ENCODE data around the gene PPP1R2B.

DNA sequence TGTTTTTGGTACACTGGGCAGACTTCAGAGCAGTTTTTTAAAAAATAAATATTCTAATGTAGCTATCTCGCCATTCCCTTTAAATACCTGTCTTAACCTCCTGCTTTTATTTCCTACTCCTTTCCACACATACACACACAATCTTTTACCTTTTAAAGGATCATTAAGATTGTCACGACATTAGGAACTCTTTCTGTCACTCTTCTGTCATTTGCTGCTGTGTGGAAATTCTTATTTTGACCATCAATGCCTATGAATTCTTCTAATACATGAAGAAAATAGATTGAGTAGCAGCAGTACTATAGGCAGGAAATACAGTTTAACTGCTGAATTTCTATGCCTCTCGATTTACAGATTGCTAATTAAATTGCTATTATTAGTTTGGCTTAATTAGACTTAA, 1.8 kb downstream of the PPP1R2B start:
- TF ChIP-seq CTCF (IDR thresholded peaks at IDR 0.05) = no peak
- TF ChIP-seq ESRRA (IDR thresholded peaks at IDR 0.05; ENCODE audit: borderline replicate concordance, low read length) = no peak
- no peak for TF ChIP-seq SREBF2 (IDR thresholded peaks at IDR 0.05)
- no peak for TF ChIP-seq MYC (IDR thresholded peaks at IDR 0.05; ENCODE audit: borderline replicate concordance, low read length)
- no peak for TF ChIP-seq PBX3 (IDR thresholded peaks at IDR 0.05)
- no peak for TF ChIP-seq MAFK (IDR thresholded peaks at IDR 0.05; ENCODE audit: partially characterized antibody)

All from A549 (cell line).